Amygdala (tissue), 56 donors: ENCODE data around the gene KLF2.
A peak's percentile ranks its signal among the peaks of the same experiment; 100 is the strongest.

Experiments
- DNase-seq, 56 donors: peaks; one replicate each; lab custom pipeline; 2025; lab: John Stamatoyannopoulos, UW

The KLF2 gene

GRCh38 chr19:16306728-16307402 lies 17.8 kb upstream of the KLF2 start:
- no peak for DNase-seq

GRCh38 chr19:16308081-16308480 lies 16.5 kb upstream of the KLF2 start:
- no peak for DNase-seq

DNA sequence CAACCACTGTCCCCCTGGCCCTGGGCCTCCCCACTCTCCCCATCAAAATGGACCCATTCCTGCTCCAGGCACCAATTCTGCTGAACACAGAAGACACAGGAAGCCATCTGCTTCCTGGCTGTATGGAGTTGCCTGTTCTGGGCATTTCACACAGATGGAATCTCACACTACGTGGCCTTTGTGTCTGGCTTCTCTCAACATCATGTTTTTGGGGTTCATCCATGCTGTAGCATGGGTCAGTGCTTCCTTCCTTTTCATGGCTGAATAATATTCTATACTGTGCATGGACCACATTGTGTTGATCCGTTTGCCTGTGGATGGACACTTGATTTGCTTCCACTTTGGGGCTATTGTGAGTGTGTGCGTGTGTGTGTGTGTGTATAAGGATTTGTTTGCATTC lies 15.0 kb upstream of the KLF2 start:
- DNase-seq = no peak

DNA sequence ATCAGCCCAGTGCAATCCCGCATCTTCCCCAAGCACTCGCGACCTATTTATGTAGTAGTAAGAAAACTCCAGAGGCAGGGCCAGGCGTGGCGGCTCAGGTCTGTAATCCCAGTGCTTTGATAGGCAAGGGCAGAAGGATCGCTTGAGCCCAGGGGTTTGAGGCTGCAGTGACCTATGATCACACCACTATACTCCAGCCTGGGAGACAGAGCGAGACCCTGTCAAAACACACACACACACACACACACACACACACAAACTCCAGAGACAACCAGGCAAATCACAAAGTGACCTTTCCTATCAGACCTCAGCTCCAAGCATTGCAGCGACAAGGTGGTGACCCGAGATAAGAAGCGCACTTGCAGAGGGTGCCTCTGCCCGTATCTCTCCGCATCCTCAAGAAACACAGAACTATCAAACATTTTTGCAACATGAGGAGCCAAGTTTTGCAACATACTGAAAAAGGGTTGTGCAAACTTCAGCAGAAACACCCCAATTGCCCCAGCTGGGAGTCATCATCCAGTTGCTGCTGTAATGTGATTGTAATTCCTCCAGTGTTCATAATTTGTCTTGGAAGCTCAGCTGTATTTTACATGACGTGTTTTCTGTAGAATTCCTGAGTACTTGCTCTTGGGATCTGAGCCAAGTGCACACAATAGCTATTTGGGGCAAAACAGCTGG lies 8.7 kb upstream of the KLF2 start:
- peak in 1 of 56 donors; percentile 2 for DNase-seq

DNA sequence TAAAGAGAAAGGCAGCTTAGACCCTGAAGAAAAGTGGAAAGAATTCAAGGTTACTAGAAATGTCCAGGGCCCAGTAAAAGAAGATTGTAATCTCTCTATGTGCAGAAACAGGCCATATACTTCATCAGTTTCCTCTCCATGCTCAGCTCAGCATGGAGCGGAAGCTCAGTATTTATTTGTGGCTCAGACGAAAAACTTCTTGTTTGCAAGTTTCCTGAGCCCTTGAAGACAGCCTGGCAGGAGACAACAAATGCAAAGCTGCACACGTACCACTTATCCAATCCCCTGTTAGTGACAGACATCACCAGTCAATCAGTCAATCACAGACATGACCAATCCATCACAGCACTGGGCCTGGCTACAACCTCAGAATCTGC lies 8.1 kb upstream of the KLF2 start:
- no peak for DNase-seq

DNA sequence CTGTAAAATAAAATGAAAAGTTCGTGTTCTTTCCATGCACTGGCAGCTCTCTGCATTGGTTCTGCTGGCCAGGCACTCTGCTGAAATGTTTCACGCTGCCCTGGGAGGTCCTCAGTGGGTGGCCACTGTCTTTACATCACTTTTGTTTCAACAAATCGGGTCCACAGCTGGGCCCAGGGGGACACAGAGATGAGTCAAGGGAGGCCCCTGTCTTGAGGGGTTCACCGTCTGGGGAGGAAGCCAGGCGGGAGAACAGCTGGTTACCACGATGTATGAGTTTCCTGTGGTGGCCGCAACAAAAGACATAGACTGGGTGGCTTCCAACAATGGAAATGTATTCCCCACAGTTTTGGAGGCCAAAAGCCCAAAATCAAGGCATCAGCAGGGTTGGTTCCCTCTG lies 5.1 kb upstream of the KLF2 start:
- no peak for DNase-seq

DNA sequence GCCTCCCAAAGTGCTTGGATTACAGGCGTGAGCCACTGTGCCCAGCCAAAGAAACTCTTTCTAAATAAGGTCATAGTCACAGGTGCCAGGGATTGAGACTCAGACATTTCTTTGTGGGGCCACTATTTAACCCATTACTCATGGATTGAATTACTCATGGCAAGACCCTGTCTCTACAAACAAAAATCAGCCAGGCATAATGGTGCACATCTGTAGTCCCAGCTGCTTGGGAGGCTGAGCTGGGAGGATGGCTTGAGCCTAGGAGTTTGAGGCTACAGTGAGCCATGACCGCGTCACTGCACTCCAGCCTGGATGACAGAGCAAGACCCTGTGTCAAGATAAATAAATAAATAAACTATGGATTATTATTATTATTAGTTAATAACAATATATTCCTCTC lies 3.6 kb upstream of the KLF2 start:
- no peak for DNase-seq

- DNase-seq = peak in 3 of 56 donors; percentile 4 to 37 (median 27)
Measured at GRCh38 chr19:16325161-16325527, 518 bp downstream of the KLF2 start.

DNA sequence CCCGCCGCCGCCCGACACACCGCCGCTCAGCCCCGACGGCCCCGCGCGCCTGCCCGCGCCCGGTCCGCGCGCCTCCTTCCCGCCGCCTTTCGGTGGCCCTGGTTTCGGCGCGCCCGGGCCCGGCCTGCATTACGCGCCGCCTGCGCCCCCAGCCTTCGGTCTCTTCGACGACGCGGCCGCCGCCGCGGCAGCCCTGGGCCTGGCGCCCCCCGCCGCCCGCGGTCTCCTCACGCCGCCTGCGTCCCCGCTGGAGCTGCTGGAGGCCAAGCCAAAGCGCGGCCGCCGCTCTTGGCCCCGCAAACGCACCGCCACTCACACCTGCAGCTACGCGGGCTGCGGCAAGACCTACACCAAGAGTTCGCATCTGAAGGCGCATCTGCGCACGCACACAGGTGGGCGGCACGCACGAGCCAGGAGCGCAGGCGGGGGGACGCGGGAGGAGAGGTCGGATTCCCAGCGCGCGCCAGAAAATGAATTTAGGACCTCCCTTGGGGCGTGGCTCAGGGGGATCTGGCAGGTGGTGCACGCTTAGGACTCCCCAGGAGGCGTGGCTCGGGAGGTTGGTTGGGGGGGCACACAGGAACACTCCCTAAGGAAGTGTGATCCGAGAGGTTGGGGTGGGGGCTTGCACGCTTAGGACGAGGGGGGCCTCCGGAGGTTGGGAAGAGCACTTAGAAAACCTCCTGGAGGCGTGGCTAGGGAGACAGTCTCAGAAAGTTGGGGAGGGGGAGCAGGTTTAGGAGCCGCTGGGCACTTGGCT lies 1.2 kb downstream of the KLF2 start:
- DNase-seq = peak in 5 of 56 donors; percentile 3 to 22 (median 6)

- DNase-seq = no peak
Measured at GRCh38 chr19:16326401-16327168, 2.0 kb downstream of the KLF2 start.

DNA sequence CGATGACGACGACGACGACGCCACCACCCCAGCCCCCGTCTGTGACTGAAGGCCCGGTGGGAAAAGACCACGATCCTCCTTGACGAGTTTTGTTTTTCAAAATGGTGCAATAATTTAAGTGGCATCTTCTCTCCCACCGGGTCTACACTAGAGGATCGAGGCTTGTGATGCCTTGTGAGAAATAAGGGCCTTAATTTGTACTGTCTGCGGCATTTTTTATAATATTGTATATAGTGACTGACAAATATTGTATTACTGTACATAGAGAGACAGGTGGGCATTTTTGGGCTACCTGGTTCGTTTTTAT lies 2.5 kb downstream of the KLF2 start:
- DNase-seq = no peak

GRCh38 chr19:16327501-16327900 lies 2.9 kb downstream of the KLF2 start:
- no peak for DNase-seq

GRCh38 chr19:16327911-16328823 lies 3.5 kb downstream of the KLF2 start:
- DNase-seq = peak in 36 of 56 donors; percentile 6 to 73 (median 21)

DNA sequence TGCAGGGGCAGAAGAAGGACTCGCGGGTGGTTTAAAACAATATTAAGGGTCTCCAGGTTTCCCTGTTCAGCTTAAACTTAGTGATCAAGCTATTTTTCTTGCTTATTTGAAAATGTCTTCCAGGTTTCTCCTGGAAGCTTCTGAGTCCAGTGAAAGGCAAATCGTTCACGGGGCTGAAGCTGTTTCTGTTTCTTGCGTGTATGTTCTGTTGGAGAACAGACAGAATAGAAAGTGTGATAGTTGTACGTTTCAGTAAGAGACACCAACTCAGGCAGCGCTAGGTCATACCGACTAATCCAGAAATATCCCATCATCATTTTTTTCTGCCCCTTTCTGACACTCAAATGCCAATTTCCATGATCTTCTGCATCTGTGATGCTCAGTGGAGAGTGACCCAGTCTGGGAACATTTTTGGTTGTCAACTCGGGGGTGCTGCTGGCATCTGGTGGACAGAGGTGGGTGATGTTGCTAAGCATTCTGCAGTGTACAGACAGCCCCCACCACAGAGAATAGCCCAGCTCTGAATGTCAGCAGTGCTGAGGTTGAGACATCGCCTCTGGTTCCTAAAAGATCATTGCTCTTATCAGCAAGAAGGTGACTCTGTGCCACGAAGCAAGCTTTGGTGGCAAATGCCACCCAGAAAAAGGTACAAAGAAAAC lies 4.3 kb downstream of the KLF2 start:
- peak in 5 of 56 donors; percentile 3 to 40 (median 5) for DNase-seq

DNA sequence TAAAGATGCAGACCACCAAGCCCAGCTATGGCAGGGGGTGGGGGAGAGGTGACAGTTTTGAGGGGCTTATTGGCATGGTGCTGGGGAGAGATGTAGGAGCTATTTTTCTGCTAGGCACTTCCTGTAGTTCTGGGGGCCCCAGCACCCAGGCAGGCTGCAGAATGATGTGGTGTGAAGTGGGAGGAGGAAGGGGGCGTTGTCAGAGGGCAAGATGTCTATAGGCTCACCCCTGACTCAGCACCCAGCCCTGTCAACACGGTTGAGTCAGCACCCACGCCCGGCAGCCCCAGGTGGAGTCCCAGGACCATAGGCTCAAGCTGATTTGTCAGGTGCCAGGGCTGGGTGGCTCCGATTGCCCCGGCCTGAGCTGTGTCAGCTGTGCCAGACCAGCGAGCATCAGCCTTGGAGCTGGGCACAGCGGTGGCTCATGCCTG lies 5.8 kb downstream of the KLF2 start:
- peak in 1 of 56 donors; percentile 2 for DNase-seq

DNA sequence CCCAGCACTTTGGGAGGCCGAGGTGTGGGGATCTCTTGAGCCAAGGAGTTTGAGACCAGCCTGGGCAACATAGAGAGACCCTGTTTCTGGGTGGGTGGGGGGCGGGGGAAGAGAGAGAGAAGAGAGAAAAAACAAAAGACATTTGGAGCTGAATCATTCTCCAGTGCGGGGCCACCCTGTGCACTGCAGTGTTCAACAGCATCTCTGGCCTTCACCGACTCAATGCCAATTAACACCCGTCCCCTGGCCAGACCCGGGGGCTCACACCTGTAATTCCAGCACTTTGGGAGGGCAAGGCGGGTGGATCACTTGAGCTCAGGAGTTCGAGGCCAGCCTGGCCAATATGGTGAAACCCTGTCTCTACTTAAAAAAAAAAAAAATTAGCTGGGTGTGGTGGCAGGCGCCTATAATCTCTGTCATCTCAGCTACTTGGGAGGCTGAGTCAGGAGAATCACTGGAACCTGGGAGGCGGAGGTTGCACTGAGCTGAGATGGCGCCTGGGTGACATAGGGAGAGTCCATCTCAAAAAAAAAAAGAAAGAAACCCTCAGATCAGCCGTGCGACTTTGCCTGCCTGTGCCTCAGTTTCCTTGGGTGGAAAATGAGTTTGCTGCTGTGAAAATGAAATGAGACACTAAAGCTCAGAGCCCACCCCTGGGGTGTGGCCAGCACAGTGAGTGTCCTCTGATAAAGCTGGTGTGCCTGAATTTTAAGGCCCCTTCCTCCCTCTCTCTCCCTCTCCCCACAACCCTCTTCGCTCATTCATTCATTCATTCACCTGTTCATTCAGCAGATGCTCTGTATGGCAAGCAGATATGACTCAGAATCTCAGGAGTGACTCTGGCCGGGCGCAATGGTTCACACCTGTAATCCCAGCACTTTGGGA lies 6.4 kb downstream of the KLF2 start:
- no peak for DNase-seq

DNA sequence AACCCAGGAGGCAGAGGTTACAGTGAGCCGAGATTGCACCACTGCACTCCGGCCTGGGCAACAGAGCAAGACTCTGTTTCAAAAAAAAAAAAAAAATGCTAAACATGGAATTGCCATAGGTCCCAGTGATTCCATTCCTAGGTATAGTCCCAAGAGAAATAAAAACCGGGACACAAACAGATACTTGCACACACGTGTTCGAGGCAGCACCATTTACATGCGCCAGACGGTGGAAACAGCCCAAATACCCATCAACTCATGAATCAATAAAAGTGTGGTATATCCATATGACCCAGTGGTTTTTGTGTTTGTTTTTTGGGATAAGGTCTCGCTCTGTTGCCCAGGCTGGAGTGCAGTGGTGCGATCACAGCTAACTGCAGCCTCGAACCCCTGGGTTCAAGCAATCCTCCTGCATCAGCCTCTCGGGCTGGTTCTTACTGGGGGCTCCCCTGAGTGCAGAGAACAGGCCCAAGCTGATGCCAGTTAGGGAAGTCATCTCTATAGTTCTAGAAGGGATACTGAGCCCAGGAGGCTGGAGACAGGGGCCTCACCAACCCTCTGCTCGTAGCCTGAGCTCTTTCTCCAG lies 8.5 kb downstream of the KLF2 start:
- no peak for DNase-seq

DNA sequence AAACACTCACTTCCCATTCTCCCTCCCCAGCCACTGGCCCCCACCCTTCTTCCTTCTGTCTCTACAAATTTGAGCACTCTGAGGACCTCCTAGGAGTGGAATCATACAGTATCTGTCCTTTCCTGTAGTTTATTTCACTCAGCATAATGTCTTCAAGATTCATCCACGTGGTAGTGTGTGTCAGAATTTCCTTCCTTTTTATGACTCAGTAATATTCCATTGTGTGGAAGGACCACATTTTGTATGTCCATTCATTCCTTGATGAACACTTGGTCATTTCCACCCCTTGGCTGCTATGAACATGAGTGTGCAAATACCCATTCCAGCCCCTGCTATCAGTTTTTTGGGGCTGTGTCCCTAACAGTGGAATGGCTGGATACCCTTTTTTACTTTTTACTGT lies 9.8 kb downstream of the KLF2 start:
- DNase-seq = no peak
